Upper lobe of left lung (tissue), 4 donors: ENCODE data around the gene MEAK7.

Experiments
- EP300 ChIP-seq, 4 donors: sonication (generic); formaldehyde crosslinking; IDR thresholded peaks; one replicate each; pipeline ENCODE4 v1.5.1; 2017; ENCODE audit warnings: antibody characterized with exemption in 4 of 4, control low read depth in 2 of 4
- POLR2A ChIP-seq, 4 donors: fragments of 450-650 bp; IDR thresholded peaks; one replicate each; pipeline ENCODE4 v1.5.1; 2016 to 2017; ENCODE audit warnings: antibody characterized with exemption in 4 of 4, mild to moderate bottlenecking in 2 of 4
- POLR2AphosphoS5 ChIP-seq, 2 donors: sonication (generic); formaldehyde crosslinking; IDR thresholded peaks; one replicate each; pipeline ENCODE4 v1.5.1; 2017; ENCODE audit warnings: antibody characterized with exemption in 2 of 2
- TF ChIP-seq, protein P1 (sequence below), 6 experiments: fragments of 450-650 bp in 4 of 6; fragments of 200-600 bp in 2 of 6; sonication (generic) in 2 of 6; IDR thresholded peaks; one replicate each; pipeline ENCODE4 v1.5.1; 2016 to 2019; ENCODE audit warnings: antibody characterized with exemption in 6 of 6

DNA sequence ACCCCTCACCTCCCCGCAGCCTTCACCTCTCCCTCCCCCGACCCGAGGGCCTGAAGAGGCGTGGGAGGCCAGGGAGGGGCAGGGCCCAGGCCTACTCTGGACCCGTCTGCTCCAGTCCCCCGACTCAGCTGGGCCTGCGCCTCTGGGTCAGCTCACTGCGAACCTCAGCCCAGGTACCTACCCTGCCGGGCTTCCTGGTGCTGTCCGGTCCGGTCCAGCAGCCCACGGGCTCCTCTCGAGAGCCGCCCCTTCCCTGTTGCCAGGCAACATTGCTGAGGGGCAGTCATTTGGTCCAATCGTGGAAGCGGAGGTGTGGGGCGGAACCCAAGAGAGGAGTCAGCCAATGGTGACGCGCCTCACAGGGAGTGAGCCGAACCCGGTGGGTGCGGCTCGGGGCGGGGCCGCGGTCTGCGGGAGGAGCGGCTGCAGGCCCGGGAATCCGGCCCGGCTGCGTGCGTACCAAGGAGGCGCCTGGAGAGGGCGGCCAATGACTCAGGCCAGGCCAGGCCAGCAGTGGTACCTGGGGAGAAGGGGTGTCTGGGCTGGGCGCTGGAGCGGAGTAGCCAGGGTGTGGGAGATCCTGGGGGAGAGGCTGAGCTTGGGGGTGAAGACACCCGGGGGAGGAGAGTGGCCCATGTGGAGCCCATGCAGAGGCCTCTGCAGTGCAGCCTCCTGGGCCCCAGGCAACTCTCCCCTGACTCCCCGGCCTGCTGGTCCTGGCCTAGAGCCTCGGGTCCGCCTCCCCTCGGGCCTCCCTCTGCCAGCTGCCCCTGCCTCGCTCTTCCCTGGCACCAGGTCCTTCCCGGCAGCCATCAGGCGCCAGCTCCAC, at the start of gene MEAK7:
- TF ChIP-seq POLR2A (IDR thresholded peaks at IDR 0.05) = peak in 3 of 4 donors; percentile 39 to 74 (median 50)
- TF ChIP-seq, protein P1, sequence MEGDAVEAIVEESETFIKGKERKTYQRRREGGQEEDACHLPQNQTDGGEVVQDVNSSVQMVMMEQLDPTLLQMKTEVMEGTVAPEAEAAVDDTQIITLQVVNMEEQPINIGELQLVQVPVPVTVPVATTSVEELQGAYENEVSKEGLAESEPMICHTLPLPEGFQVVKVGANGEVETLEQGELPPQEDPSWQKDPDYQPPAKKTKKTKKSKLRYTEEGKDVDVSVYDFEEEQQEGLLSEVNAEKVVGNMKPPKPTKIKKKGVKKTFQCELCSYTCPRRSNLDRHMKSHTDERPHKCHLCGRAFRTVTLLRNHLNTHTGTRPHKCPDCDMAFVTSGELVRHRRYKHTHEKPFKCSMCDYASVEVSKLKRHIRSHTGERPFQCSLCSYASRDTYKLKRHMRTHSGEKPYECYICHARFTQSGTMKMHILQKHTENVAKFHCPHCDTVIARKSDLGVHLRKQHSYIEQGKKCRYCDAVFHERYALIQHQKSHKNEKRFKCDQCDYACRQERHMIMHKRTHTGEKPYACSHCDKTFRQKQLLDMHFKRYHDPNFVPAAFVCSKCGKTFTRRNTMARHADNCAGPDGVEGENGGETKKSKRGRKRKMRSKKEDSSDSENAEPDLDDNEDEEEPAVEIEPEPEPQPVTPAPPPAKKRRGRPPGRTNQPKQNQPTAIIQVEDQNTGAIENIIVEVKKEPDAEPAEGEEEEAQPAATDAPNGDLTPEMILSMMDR (IDR thresholded peaks at IDR 0.05) = peak in 3 of 6 experiments; percentile 10 to 15 (median 12)
- no peak for TF ChIP-seq EP300 (IDR thresholded peaks at IDR 0.05)
- TF ChIP-seq POLR2AphosphoS5 (IDR thresholded peaks at IDR 0.05) = peak; percentile 64 to 65
